HEK293 (cell line): ENCODE results near the gene DDX24.

Source experiments
- CTCF ChIA-PET: fragments of 350-600 bp; formaldehyde crosslinking; extraction: SDS; loops from one replicate; lab custom pipeline; 2021; ENCODE audit warnings: antibody characterized with exemption; lab: Yijun Ruan, JAX
- POLR2A ChIA-PET: fragments of 300-600 bp; formaldehyde crosslinking; extraction: SDS; loops from one replicate; lab custom pipeline; 2020; ENCODE audit warnings: antibody characterized with exemption, inconsistent platforms; lab: Yijun Ruan, JAX
- H3K27ac ChIP-seq: fragments of 200-500 bp; sonication (Bioruptor generic); 2 replicates; pipeline ENCODE4 v1.5.1; 2014; ENCODE audit warnings: low read depth, low read length, control low read depth, inconsistent platforms; ENCODE audit errors: extremely low read depth
- H3K36me3 ChIP-seq, 2 experiments: fragments of 200-500 bp in 1 of 2; sonication (Bioruptor generic) in 1 of 2; 1 replicate in 1 of 2; 2 replicates in 1 of 2; pipeline ENCODE4 v1.5.1; 2014 to 2017; ENCODE audit warnings: inconsistent platforms in 2 of 2, low read length in 2 of 2; ENCODE audit not compliant: control insufficient read depth in 2 of 2, insufficient read depth in 1 of 2
- H3K4me1 ChIP-seq: fragments of 200-500 bp; sonication (Bioruptor generic); 2 replicates; pipeline ENCODE4 v1.5.1; 2014; ENCODE audit warnings: mild to moderate bottlenecking, low read length, inconsistent platforms; ENCODE audit not compliant: control insufficient read depth, insufficient read depth
- H3K4me3 ChIP-seq: 2 replicates; pipeline ENCODE4 v1.5.1; 2011; ENCODE audit warnings: low read depth, mild to moderate bottlenecking, control low read depth, low read length, moderate library complexity
- H3K9me3 ChIP-seq: fragments of 200-500 bp; sonication (Bioruptor generic); 2 replicates; pipeline ENCODE4 v1.5.1; 2014; ENCODE audit warnings: low read depth, low read length, inconsistent platforms; ENCODE audit not compliant: control insufficient read depth, insufficient read depth
- FEZF1 ChIP-seq: fragments of 450-650 bp; formaldehyde crosslinking; IDR thresholded peaks from 2 replicates; pipeline ENCODE4 v1.5.1; 2016; ENCODE audit warnings: missing biosample characterization, missing genetic modification characterization
- KLF8 ChIP-seq: fragments of 450-650 bp; formaldehyde crosslinking; IDR thresholded peaks from 2 replicates; pipeline ENCODE4 v1.5.1; 2016; ENCODE audit warnings: missing biosample characterization, missing genetic modification characterization
- REST ChIP-seq: fragments of 450-650 bp; formaldehyde crosslinking; IDR thresholded peaks from 2 replicates; pipeline ENCODE4 v1.5.1; 2016; ENCODE audit warnings: missing biosample characterization, missing genetic modification characterization
- WT1 ChIP-seq: fragments of 450-650 bp; formaldehyde crosslinking; IDR thresholded peaks from 2 replicates; pipeline ENCODE4 v1.5.1; 2016; ENCODE audit warnings: missing biosample characterization, missing genetic modification characterization
- ZFHX2 ChIP-seq: fragments of 450-650 bp; formaldehyde crosslinking; conservative IDR thresholded peaks from 2 replicates; pipeline ENCODE4 v1.5.1; 2016; ENCODE audit warnings: missing biosample characterization, missing genetic modification characterization
- ZNF10 ChIP-seq: fragments of 450-650 bp; formaldehyde crosslinking; IDR thresholded peaks from 2 replicates; pipeline ENCODE4 v1.5.1; 2017; ENCODE audit warnings: missing biosample characterization, missing genetic modification characterization
- ZNF112 ChIP-seq: fragments of 450-650 bp; formaldehyde crosslinking; IDR thresholded peaks from 2 replicates; pipeline ENCODE4 v1.5.0; 2017; ENCODE audit warnings: missing biosample characterization, missing genetic modification characterization
- ZNF133 ChIP-seq: fragments of 450-650 bp; formaldehyde crosslinking; IDR thresholded peaks from 2 replicates; pipeline ENCODE4 v1.5.1; 2016; ENCODE audit warnings: missing biosample characterization, missing genetic modification characterization
- ZNF223 ChIP-seq: fragments of 450-650 bp; formaldehyde crosslinking; IDR thresholded peaks from 2 replicates; pipeline ENCODE4 v1.5.1; 2016; ENCODE audit warnings: missing biosample characterization, missing genetic modification characterization
- ZNF341 ChIP-seq: fragments of 450-650 bp; formaldehyde crosslinking; IDR thresholded peaks from 2 replicates; pipeline ENCODE4; 2016; ENCODE audit warnings: low read depth, missing biosample characterization, missing genetic modification characterization
- ZNF37A ChIP-seq: fragments of 450-650 bp; IDR thresholded peaks from 2 replicates; pipeline ENCODE4 v1.5.1; 2018; ENCODE audit warnings: missing biosample characterization, missing genetic modification characterization
- ZNF514 ChIP-seq: fragments of 450-650 bp; formaldehyde crosslinking; IDR thresholded peaks from 2 replicates; pipeline ENCODE4 v1.5.1; 2016; ENCODE audit warnings: missing biosample characterization, missing genetic modification characterization
- ZNF580 ChIP-seq: fragments of 450-650 bp; formaldehyde crosslinking; IDR thresholded peaks from 2 replicates; pipeline ENCODE4 v1.5.1; 2016; ENCODE audit warnings: missing biosample characterization, missing genetic modification characterization
- ZNF658 ChIP-seq: fragments of 450-650 bp; formaldehyde crosslinking; IDR thresholded peaks from 2 replicates; pipeline ENCODE4; 2016; ENCODE audit warnings: missing biosample characterization, missing genetic modification characterization
- ZNF660 ChIP-seq: fragments of 450-650 bp; IDR thresholded peaks from 2 replicates; pipeline ENCODE4 v1.5.1; 2018; ENCODE audit warnings: missing biosample characterization, mild to moderate bottlenecking, missing genetic modification characterization
- ZNF701 ChIP-seq: fragments of 450-650 bp; formaldehyde crosslinking; IDR thresholded peaks from 2 replicates; pipeline ENCODE4 v1.5.1; 2016; ENCODE audit warnings: missing biosample characterization, missing genetic modification characterization
- TF ChIP-seq, protein P1 (sequence below): fragments of 450-650 bp; IDR thresholded peaks from 2 replicates; pipeline ENCODE4 v1.5.1; 2018; ENCODE audit warnings: missing biosample characterization, mild to moderate bottlenecking, missing genetic modification characterization
- TF ChIP-seq, protein P2 (sequence below): fragments of 450-650 bp; formaldehyde crosslinking; IDR thresholded peaks from 2 replicates; pipeline ENCODE4 v1.5.1; 2016; ENCODE audit warnings: missing biosample characterization, missing genetic modification characterization, low read depth
- TF ChIP-seq, protein P3 (sequence below): fragments of 450-650 bp; formaldehyde crosslinking; IDR thresholded peaks from 2 replicates; pipeline ENCODE4 v1.5.1; 2016; ENCODE audit warnings: missing biosample characterization, missing genetic modification characterization
- TF ChIP-seq, protein P4 (sequence below): fragments of 450-650 bp; formaldehyde crosslinking; IDR thresholded peaks from 2 replicates; pipeline ENCODE4 v1.5.1; 2017; ENCODE audit warnings: missing biosample characterization, missing genetic modification characterization

DDX24 gene

GRCh38 chr14:94122438-94122837, 41.4 kb upstream of the DDX24 start:
- H3K4me1 ChIP-seq, result no peaks in the 10 kb centered on the region
- ChIA-PET CTCF (interaction anchor here (1.0 kb wide), 1 partner anchor 249 kb away, joined by 3 read pairs; no protein-coding TSS in a partner anchor), POLR2A (no interaction called here)
- no peak overlapping the region for H3K4me3 ChIP-seq
- TF ChIP-seq ZNF701 (tag by site-specific recombination) (no peak), REST (tag by site-specific recombination) (no peak), ZNF223 (tag by site-specific recombination) (no peak), ZNF37A (tag by site-specific recombination) (no peak), ZNF658 (no peak), ZNF514 (tag by site-specific recombination) (no peak), ZFHX2 (no peak), FEZF1 (no peak), ZNF660 (no peak), ZNF112 (tag by site-specific recombination) (no peak), ZNF341 (tag by site-specific recombination) (no peak), WT1 (no peak), KLF8 (tag by site-specific recombination) (no peak), ZNF580 (no peak), ZNF133 (tag by site-specific recombination) (no peak), ZNF10 (tag by site-specific recombination) (no peak)
- TF ChIP-seq, protein P1, sequence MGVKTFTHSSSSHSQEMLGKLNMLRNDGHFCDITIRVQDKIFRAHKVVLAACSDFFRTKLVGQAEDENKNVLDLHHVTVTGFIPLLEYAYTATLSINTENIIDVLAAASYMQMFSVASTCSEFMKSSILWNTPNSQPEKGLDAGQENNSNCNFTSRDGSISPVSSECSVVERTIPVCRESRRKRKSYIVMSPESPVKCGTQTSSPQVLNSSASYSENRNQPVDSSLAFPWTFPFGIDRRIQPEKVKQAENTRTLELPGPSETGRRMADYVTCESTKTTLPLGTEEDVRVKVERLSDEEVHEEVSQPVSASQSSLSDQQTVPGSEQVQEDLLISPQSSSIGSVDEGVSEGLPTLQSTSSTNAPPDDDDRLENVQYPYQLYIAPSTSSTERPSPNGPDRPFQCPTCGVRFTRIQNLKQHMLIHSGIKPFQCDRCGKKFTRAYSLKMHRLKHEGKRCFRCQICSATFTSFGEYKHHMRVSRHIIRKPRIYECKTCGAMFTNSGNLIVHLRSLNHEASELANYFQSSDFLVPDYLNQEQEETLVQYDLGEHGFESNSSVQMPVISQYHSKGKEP, result no peak
- TF ChIP-seq, protein P2, sequence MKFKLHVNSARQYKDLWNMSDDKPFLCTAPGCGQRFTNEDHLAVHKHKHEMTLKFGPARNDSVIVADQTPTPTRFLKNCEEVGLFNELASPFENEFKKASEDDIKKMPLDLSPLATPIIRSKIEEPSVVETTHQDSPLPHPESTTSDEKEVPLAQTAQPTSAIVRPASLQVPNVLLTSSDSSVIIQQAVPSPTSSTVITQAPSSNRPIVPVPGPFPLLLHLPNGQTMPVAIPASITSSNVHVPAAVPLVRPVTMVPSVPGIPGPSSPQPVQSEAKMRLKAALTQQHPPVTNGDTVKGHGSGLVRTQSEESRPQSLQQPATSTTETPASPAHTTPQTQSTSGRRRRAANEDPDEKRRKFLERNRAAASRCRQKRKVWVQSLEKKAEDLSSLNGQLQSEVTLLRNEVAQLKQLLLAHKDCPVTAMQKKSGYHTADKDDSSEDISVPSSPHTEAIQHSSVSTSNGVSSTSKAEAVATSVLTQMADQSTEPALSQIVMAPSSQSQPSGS, result no peak
- TF ChIP-seq, protein P3, sequence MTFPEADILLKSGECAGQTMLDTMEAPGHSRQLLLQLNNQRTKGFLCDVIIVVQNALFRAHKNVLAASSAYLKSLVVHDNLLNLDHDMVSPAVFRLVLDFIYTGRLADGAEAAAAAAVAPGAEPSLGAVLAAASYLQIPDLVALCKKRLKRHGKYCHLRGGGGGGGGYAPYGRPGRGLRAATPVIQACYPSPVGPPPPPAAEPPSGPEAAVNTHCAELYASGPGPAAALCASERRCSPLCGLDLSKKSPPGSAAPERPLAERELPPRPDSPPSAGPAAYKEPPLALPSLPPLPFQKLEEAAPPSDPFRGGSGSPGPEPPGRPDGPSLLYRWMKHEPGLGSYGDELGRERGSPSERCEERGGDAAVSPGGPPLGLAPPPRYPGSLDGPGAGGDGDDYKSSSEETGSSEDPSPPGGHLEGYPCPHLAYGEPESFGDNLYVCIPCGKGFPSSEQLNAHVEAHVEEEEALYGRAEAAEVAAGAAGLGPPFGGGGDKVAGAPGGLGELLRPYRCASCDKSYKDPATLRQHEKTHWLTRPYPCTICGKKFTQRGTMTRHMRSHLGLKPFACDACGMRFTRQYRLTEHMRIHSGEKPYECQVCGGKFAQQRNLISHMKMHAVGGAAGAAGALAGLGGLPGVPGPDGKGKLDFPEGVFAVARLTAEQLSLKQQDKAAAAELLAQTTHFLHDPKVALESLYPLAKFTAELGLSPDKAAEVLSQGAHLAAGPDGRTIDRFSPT (tag by site-specific recombination), result no peak
- TF ChIP-seq, protein P4, sequence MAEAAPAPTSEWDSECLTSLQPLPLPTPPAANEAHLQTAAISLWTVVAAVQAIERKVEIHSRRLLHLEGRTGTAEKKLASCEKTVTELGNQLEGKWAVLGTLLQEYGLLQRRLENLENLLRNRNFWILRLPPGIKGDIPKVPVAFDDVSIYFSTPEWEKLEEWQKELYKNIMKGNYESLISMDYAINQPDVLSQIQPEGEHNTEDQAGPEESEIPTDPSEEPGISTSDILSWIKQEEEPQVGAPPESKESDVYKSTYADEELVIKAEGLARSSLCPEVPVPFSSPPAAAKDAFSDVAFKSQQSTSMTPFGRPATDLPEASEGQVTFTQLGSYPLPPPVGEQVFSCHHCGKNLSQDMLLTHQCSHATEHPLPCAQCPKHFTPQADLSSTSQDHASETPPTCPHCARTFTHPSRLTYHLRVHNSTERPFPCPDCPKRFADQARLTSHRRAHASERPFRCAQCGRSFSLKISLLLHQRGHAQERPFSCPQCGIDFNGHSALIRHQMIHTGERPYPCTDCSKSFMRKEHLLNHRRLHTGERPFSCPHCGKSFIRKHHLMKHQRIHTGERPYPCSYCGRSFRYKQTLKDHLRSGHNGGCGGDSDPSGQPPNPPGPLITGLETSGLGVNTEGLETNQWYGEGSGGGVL (tag by site-specific recombination), result no peak
- no peaks in the 10 kb centered on the region for H3K9me3 ChIP-seq
- H3K27ac ChIP-seq, result no peak overlapping the region
- H3K36me3 ChIP-seq, result no peaks in the 10 kb centered on the region
